Stimulated activated CD8-positive, alpha-beta memory T cell treated with anti-CD3 and anti-CD28 coated beads, Interleukin-15, amount 100 ng/mL, for 4 hours (primary cell): Measurements from ENCODE around the gene CPNE5.

Source experiments
- DNase-seq, 2 donors: peaks; one replicate each; pipeline ENCODE4 v3.0.0-alpha.2; 2020; ENCODE audit warnings: low read depth in 2 of 2

Gene CPNE5

DNA sequence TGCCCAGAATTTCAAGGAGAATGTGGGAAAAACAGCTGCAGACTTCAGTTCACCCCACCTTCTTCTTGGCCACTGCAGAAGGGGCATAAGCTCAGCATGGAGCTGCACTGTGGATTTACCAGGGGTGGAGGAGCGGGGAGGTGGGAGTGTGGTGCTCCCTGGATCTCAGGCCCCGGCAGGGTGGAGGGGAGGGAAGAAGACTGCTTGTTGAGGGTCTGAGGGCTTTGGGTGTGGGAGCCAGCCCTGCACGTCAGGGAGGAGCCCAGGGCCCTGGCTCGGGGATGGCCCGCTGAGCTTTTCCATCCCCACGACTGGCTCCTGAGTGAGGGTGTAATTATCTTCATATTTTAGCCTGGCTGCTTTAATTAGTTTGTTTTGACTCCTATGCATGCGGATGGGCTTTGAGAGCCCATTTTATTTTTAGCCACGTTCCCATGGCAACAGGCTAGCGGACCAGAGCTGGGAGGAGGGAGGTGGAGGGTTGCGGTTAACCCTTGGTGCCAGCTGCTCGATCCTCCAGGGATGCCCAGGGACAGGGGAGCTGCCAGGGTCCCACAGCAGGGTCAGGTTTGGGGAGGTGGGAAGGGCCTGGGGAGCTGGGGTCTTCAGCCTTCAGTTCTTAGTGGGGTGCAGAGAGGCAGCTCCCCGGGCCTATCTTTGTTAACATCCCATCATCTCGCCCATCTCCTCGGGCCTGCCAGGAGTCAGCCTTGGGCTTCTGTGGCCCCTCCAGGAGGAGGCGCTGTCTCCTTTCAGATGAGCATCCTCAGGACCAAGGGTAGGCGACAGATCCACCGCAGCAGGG lies 73.4 kb downstream of the CPNE5 start:
- peak; percentile 32 to 51 for DNase-seq

- no peak for DNase-seq
These were observed 74.1 kb downstream of the CPNE5 start for GRCh38 chr6:36765190-36765589.

DNA sequence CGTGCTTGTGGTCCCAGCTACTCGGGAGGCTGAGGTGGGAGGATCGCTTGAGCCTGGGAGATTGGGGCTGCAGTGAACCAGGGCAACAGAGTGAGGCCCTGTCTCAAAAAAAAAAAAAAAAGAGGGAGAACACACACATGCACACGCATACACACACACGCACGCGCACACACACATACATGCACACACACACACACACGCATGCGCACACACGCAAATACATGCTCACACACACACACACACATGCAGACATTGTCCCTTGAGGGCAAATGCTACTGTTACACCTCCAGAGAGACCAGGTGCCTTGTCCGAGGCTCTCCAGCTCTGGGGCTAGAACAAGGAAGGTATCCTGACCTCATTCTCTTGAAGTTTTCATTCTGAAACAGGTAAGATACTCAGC lies 77.1 kb downstream of the CPNE5 start:
- DNase-seq = no peak

DNA sequence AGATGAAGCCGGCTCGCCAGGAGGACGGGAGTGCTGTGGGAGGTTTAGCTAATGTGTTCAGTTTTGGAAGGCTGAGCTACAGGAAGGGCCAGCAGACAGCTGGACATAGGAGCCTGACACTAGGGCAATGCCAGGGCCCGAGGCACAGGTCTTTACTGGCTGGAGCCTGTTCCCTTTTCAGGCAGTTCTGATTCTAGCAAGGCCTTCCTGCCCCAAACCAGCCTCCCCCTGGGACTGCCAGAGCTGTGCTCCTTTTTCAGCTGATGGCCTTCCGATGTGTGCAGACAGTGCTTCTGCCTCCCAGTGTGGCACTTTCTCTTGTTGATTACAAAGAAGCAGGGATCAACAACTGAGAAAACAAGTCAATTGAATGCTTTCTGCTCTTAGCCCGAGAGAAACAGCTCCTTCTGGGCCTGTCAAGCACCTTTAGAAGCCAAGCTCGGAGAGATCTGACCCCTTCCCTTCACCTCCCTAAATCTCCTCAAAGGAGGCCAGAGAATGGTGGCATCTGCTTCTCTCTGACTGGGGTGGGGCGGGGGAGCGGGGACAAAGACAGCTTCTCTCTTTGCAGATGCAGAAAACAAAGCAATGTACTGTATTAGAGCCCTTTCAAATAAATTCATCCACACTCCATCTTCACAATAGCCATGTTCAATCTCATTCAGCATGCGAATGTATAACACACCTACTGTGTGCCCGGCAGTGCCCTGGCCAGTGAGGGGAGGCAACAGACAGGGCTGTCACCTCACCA lies 78.4 kb downstream of the CPNE5 start:
- no peak for DNase-seq

DNA sequence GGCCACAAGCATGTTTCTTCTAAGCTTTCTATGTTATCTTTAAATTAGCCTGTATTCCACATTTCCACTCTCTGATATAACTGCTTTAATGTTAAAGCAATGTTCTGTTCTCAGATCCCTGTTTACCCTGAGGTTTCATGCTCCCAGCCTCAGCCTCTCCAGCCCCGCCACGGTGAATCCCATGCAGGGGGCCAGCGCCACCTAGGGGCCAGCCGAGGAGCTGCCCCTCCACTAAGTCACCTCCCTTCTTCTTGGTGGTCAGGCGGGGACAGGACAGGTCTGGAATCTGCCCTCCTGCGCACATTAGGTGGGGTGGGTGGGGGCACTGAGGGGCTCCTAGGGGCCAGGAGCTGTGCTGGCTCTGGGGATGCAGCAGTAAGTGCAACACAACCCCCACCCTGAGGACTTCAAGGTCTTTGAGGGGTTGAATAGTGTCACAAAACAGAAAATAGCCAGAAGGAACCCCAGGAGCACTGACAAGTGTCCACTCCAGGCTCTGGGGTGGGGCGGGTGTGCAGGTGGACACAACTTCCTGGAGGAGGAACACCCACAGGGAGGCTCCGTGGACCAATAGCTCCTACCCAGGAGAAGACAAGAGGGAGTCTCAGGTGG lies 80.0 kb downstream of the CPNE5 start:
- DNase-seq = peak; percentile 53 to 56

GRCh38 chr6:36758516-36759147 lies 80.6 kb downstream of the CPNE5 start:
- no peak for DNase-seq

DNA sequence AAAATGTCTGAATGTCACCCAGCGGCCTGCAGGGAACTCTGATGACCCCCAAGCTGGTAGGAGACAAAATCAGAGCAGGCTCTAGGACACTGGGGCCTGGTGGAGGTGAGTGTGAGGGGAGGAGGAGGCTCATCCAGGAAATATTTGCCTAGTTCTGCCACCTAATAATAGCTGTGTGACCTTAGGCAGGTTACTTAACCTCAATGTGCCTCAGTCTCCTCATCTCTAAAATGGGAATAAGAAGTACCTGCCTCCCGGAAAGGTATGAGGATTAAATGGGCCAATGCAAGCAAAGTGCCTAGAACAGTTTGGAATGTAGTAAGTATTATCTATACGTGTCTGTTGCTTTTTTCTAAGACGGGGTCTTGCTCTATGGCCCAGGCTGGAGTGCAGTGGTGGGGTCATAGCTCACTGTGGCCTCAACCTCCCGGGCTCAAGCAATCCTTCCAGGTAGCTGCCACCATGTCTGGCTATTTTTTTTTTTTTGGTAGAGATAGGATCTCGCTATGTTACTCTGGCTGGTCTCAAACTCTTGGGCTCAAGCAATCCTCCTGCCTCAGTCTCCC lies 81.2 kb downstream of the CPNE5 start:
- DNase-seq = no peak

DNA sequence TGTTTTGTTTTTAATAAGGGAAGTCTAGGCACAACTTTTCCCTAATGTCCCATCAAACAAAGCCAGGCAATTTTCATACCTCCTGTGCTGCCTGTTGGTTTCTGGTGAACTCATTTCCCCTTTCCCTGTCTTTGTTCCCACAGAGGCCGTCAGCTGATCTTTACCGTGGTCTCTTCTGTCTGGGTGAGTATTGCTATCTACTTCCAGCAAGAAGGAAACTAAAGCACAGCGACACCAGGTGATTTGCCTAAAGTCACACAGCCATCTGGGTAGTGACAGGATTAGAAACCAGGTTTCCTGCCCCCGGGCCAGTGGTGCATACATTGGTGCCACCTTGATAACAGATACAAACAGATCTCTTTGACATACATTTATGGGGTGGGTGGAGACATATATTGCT lies 82.0 kb downstream of the CPNE5 start:
- DNase-seq = no peak

GRCh38 chr6:36756786-36757185 lies 82.5 kb downstream of the CPNE5 start:
- DNase-seq = no peak

GRCh38 chr6:36755435-36756348 lies 83.6 kb downstream of the CPNE5 start:
- peak; percentile 41 to 61 for DNase-seq

DNA sequence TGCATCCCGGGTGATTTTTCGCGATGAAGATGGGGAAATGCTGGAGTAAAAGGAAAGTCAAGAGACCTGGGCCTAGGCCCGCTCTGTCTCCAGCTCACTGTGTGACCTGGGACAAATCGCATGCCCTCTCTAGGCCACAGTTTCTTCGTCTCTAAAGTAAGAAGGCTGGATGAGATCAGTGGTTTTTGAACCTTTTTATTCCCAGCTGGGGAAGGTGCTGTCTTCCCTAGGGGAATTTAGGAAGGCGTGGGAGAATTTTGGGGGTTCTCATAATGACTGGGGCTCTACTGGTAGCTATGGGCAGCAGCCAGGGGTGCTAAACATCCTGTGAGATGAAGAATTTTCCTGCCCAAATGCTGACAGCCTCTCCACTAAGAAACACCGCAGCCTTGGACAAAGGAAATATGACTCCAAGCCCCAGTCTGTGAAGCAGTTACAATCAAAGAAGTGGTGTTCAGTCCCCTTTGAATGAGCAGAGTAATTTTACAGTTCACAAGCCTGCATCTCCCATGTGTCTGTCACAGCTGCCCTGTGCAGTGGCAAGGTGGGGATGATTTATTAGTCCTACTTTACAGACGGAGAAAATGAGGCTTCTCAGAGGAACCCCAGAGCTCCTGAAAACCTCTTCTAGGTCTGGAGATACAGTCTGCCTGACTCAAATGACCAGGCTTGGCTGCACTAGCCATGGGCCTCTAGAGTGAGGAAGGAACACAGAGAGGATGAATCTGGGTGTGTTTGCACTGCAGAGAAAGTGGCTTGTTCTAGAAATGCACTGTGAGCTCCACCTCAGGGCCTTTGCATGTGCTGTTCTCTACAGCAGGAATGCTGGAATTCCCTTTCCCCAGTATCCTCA lies 84.4 kb downstream of the CPNE5 start:
- no peak for DNase-seq

DNA sequence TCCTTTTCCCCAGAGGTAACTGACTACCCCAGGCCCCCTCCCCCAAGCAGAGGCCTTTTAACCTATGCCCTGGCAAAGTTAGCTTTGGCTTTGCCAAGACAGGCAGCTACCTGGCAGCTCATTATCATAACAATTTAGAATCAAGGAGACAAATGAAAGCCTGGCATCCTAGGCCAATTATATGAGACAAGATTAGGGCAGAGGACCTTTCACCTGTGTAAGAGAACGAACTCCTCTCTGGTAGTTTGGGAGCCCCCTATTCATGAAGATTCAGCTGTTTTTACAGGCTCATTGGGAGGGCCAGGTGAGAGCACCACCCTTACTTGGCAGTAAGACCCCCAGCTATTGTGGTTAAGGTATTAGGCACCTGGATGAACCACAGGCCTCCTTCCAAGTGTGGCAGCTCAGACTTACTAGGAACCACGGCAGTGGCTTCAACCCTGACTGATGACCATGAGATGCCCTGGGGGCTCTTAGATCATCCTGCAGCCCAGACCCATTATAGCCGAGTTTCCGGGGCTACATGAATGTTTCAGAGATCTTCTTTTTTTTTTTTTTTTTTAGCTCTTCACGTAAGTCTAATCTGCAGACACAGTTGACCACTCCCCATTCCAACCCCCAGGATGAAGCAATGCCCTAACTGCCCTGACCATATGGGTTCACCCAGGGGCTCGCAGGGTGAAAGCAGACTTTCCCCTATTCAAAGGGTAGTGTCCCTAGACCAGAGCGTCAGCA lies 85.4 kb downstream of the CPNE5 start:
- no peak for DNase-seq

DNA sequence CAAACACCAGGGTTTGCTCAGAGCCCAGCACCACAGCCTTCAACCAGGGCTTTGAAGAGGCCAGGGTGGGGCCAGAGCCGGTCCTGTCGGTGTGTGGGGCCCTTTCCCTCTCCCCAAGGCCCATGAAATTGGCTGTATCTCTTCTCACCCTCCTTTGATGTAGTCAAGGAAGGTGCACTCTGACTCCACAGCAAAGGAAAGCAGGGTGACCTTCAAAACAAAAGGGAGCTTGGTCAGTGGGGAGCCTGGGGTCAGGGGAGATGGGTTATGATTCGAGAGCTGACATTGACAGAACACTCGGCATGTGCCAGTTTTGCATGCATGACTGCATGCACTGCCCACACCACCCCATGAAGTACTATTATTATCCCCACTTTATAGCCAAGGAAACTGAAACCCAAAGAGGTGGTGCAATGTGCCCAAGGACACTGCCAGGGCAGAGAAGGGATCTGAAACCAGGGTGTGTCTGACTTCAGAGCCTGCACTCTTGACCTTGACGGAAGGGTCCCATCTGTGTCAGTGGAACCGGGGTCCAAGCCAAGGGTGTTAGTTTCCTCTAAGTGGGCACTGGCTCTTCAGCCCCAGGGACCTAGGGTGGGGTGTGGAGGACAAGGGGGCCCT lies 86.2 kb downstream of the CPNE5 start:
- DNase-seq = no peak

- no peak for DNase-seq
These were observed 86.9 kb downstream of the CPNE5 start for GRCh38 chr6:36752187-36752885.

DNA sequence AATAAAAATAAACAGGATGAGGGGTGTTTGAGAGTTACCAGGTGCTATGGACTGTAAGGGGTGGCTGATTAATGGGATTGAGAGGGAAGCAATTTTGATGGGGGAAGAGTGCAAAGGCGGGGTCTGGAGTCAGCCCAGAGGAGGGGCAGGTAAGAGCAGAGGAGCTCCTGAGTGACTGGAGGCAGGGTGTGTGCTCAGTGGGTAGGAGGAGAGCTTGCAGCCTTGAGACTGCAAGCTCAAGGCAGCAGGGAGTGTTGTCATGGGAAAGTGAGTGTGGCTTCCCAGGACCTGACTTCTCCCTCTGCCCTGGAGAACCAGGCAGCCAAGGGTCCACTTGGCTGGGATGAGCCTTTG lies 87.4 kb downstream of the CPNE5 start:
- DNase-seq = no peak

GRCh38 chr6:36751091-36751490 lies 88.2 kb downstream of the CPNE5 start:
- DNase-seq = no peak

- DNase-seq = no peak
These were observed 89.3 kb downstream of the CPNE5 start for GRCh38 chr6:36749829-36750489.

DNA sequence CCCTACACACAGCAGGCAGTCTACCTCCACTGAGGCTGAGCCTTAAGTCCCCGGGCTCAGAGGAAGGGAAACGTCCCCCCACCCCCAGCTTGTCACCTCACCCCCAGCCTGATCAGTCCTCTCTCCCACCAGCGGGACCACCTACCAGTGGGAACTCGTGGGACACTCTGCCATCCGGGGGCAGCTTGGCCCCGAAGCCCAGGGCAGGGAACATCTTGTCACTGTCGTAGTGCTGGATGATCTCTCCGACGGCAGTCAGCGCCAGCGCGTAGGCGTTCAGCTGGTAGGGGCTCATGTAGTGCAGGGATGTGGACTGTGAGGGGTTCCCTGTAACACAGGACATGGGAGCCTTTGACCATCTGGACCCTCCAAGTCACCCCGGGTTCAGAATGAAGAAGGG lies 93.0 kb downstream of the CPNE5 start:
- DNase-seq = no peak
